Cardiac fibroblast (primary cell): ENCODE measurements around the gene LRRC47.

Source experiments
- DNase-seq, 2 donors: peaks; one replicate each; pipeline versions ENCODE4 v3.0.0 to v3.0.0-alpha.2; 2010; ENCODE audit warnings: low read depth in 2 of 2
- H3K4me3 ChIP-seq, 2 donors: replicated peaks in 1 of 2; 1 replicate in 1 of 2; 2 replicates in 1 of 2; pipeline ENCODE4 v1.5.1; 2011; ENCODE audit warnings: low read depth in 2 of 2, low read length in 2 of 2, mild to moderate bottlenecking in 2 of 2, moderate library complexity in 1 of 2
- TF ChIP-seq, protein P1 (sequence below): IDR thresholded peaks from one replicate; pipeline ENCODE4 v1.5.1; 2011; ENCODE audit warnings: low read depth, mild to moderate bottlenecking, low read length, inconsistent platforms

The LRRC47 gene

DNA sequence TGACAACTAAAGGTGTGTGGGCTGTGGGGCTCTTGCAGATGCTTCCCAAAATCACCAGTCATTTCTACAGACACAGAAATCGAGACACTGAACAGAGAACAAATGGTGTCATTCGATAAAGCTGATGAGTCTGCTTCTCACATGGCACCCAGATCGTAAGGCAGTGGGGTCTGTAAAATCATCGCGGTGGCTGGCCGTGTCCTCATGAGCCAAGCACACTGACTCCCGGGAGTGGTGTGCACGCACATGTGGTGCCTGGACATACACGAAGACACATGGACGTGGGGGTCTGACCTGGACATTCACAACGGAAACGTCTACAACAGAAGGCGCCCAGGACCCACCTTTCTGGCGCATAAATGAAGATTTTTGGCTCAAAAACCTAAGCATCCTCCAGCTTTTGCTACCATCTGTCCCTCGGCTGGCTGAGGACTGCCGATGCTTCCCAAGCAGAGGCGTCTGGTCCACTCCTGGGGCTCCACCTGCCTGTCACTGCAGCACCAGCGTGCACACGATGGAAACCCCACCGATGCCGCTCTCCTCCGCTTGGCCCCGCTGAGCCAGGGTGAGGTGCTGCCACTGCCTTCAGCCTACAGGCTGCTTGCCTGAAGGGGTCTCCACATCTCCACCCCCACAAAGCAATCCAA lies 16.9 kb downstream of the LRRC47 start:
- H3K4me3 ChIP-seq, result no peak overlapping the region
- DNase-seq, result no peak
- TF ChIP-seq, protein P1, sequence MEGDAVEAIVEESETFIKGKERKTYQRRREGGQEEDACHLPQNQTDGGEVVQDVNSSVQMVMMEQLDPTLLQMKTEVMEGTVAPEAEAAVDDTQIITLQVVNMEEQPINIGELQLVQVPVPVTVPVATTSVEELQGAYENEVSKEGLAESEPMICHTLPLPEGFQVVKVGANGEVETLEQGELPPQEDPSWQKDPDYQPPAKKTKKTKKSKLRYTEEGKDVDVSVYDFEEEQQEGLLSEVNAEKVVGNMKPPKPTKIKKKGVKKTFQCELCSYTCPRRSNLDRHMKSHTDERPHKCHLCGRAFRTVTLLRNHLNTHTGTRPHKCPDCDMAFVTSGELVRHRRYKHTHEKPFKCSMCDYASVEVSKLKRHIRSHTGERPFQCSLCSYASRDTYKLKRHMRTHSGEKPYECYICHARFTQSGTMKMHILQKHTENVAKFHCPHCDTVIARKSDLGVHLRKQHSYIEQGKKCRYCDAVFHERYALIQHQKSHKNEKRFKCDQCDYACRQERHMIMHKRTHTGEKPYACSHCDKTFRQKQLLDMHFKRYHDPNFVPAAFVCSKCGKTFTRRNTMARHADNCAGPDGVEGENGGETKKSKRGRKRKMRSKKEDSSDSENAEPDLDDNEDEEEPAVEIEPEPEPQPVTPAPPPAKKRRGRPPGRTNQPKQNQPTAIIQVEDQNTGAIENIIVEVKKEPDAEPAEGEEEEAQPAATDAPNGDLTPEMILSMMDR, result no peak

DNA sequence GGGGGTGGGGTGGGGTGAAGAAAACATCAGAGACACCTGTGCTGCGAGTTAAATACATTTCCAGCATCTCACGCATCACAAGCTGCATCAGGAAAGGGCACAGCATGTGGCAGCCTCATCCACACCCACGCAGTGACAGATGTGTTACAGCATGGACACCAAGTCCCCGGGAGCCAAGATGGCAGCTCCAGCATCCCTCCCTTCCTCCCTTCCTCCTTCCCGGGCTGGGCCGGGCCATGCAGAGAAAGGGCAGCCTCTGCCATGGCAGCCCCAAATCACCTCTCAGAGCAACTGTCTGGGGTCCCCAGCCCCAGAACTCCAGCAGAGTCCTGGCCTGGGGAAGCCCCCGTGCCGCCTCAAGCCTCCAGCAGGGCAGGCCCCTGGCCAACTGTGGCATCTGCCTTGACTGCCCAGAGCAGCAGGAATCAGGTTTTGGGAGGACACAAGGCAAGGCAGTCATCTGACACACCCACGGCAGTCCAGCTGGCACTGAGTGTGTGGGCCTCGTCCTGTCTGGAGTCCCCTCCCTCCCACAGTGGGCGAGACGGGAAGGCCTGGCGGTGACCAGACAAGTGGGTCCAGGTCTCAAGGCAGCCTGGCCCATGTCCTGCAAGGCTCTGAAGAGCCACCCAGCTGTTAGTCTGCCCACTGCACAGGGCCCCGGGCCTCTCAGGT lies 17.6 kb downstream of the LRRC47 start:
- H3K4me3 ChIP-seq, result no peak overlapping the region
- TF ChIP-seq, protein P1, result no peak
- no peak for DNase-seq

DNA sequence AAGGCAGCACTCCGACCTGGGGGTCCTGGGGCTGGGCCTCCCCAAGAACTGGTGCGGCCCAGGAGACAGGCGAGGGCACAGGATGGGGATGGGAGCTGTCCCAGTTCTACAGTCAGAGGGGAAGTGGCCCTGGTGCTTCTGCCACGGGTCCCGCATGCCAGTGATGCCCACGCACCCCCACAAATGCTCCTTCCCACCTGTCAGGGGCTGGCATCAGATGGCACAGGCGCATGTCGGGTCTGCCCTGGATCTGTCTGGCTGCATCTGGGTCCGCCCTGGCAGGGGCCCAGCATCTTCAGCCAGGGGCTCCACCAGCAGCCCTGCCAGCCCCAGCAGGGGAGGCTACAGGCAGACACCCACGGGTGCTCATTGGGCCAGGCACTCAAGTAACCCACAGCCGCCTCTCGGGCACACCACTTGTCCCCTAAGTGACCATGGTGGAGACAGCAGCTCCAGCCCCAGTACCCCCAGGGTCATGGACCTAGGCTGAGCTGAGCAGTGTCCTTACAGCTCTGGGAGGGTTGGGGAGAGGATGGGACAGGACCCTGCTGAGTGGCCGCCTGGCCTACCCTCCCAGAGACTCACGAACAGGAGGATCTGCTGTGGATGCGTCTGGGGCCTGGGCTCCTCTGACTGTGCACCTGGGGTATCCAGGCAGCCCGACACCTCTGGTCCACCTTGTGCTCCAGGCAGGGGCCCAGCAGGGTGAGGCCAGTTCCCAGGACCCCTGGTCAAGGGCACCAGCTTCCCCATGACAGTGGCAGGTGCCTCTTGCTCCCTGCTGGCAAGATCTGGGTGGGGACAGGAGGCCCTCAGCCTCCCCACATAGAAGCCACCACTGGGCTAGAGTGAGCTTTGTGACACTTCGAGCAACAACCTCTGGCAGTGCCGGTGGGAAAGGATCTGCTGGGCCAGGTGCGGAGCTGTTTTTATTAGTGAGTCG lies 18.4 kb downstream of the LRRC47 start:
- TF ChIP-seq, protein P1, result no peak
- H3K4me3 ChIP-seq, result no peak overlapping the region

DNA sequence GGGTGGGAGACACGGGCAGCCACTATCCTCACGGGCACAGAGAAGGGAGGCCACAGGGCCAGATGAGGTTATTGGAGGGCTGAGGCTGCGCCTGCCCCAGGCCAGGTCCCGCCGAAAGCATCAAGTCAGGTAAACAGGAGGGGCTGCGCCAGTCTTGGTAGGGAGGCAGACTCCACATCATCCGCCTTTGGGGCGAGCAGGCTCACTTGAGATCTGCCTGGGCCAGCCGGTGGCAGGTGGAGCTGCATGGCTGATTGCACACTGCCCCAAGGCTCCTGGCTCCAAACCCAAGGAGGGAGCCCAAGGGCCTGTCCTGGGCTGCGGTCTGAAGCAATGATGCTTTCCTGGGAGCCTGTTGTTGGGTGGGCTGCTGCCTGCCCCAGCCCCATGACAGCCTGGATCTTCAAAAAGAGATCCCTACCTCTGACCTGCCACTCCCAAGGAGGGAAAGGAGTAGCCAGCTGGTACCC lies 19.2 kb downstream of the LRRC47 start:
- H3K4me3 ChIP-seq, result no peak overlapping the region
- DNase-seq, result no peak

More for the DNA sequence above, 18.4 kb downstream of the LRRC47 start:
- no peak for DNase-seq

DNA sequence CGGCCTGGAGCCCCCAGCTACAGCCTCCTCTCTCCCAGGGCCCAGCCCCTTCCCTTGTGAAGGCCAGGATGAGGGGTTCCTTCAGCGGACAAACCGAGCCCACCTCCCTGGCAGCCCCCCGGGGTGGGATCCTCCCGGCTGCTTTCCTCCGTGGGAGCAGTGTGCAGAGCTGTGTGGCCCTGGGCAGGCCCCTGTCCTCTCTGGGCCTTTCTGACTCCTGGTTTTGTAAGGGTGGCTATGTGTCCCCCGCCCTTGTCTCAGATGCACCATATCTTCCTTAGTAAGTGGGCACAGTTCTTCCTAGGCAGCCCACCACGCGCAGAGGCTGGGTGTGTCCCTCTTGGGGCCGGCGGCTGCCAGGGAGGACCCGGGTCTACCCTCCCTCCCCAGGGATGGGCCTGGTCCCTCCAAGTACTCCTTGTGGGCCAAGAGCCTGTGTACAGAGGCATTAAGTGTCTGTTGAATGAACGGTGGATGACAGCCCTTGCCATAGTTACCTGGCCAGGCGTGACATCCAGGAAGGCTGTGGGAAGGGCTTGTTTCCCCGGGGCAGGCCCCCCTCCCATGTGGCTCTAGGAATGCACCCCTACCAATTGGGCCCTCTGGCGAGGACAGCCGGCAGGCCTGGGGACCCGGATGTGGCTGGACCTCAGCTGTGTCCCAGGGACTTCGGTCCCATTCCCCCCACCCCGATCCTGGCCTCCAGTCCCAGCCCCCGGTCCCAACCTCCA lies 19.9 kb downstream of the LRRC47 start:
- DNase-seq, result no peak
- no peak overlapping the region for H3K4me3 ChIP-seq
- TF ChIP-seq, protein P1, result no peak

More for the DNA sequence above, 19.2 kb downstream of the LRRC47 start:
- TF ChIP-seq, protein P1, result no peak
